ENCODE measurements around the gene MCC. TPM values are rescaled to one million over a fixed set of nuclear protein-coding genes. Genes with fewer than 3 reads are reported as not detected.

Gene MCC
- polyA plus RNA-seq, 1 donor (not counting 4 experiments of a cell fraction or from before 2014, with no cell fraction given): 24.6 TPM

- FAIRE-seq (no peak), DNase-seq (ENCODE audit: low read depth, low spot score) (no peak)
- Histone ChIP-seq H4K20me1 (ENCODE audit: control insufficient read depth, extremely low read depth, insufficient read depth, low read length) (no peaks in the 10 kb centered on the region), H3K36me3 (ENCODE audit: control insufficient read depth in 2 of 2, extremely low read depth in 1 of 2, insufficient read depth in 2 of 2, low read length in 2 of 2) (peaks cover 7 to 19% of the 10 kb centered on the region in 2 experiments), H3K9me1 (ENCODE audit: control insufficient read depth, extremely low read depth, insufficient read depth, low read length) (no peaks in the 10 kb centered on the region), H3K79me2 (ENCODE audit: control insufficient read depth, insufficient read depth, low read length) (peaks cover 35% of the 10 kb centered on the region), H3K27ac (ENCODE audit: control insufficient read depth, insufficient read depth, low read length) (no peak overlapping the region), H3K4me3 (ENCODE audit: control insufficient read depth in 2 of 3, extremely low read depth in 1 of 3, insufficient read depth in 2 of 3, low read depth in 1 of 3, low read length in 3 of 3) (no peak overlapping the region), H3K9me3 (ENCODE audit: control insufficient read depth, low read depth, low read length) (no peaks in the 10 kb centered on the region), H3K27me3 (ENCODE audit: control insufficient read depth, extremely low read depth, insufficient read depth, low read length) (no peaks in the 10 kb centered on the region), H3K4me2 (ENCODE audit: control insufficient read depth, extremely low read depth, insufficient read depth, low read depth, low read length) (no peak overlapping the region), H2AFZ (ENCODE audit: control insufficient read depth, low read length) (no peak overlapping the region), H3K9ac (ENCODE audit: control insufficient read depth, extremely low read depth, insufficient read depth, low read length) (no peak overlapping the region), H3K4me1 (ENCODE audit: control insufficient read depth, extremely low read depth, insufficient read depth, low read length) (peaks cover 10% of the 10 kb centered on the region)
- no peak for TF ChIP-seq CTCF (optimal IDR thresholded peaks at IDR 0.05 in 1 of 3, IDR thresholded peaks at IDR 0.05 in 1 of 3, conservative IDR thresholded peaks at IDR 0.05 in 1 of 3; ENCODE audit: extremely low read depth in 1 of 3, insufficient read depth in 2 of 3, low read length in 3 of 3)
- no peak for TF ChIP-seq EZH2 (IDR thresholded peaks at IDR 0.05; ENCODE audit: low read length)
- dilution Hi-C loops (cut with MboI; ENCODE audit: extremely low pct_ligation_motif_present, low sequenced_read_pairs): no loop called here
Measured at GRCh38 chr5:112998296-112998695, 490.0 kb downstream of the MCC start.

DNA sequence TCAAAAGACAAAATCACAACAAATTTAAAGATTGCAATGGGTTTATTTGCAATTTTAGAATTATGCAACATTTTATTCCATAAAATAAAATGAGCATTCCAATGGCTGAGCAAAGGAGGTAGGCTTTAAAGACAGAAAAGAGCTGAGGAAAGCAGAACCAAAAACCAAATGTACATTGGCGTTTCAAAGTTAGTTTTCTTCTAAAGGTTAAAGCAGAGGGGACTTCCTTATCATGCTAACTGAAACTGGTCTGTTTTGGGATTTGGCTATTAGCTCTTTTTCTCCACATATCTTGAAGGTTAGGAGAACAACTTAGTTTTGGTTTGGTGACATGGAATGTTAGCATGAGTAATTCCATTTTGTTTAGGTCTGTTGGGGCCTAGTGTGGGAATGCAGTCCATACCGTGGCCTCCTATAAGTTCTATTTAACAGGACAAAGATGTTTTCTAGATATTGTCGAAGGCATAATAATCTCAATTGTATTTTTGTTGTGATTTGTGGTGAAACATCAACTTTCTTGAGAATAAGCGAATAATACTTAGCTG is 491.4 kb downstream of the MCC start:
- dilution Hi-C loops (cut with MboI; ENCODE audit: extremely low pct_ligation_motif_present, low sequenced_read_pairs): no loop called here
- Histone ChIP-seq H3K9me3 (ENCODE audit: control insufficient read depth, low read depth, low read length) (no peaks in the 10 kb centered on the region), H3K79me2 (ENCODE audit: control insufficient read depth, insufficient read depth, low read length) (peaks cover 37% of the 10 kb centered on the region), H3K4me1 (ENCODE audit: control insufficient read depth, extremely low read depth, insufficient read depth, low read length) (peaks cover 10% of the 10 kb centered on the region), H2AFZ (ENCODE audit: control insufficient read depth, low read length) (no peak overlapping the region), H3K9me1 (ENCODE audit: control insufficient read depth, extremely low read depth, insufficient read depth, low read length) (no peaks in the 10 kb centered on the region), H3K27me3 (ENCODE audit: control insufficient read depth, extremely low read depth, insufficient read depth, low read length) (no peaks in the 10 kb centered on the region), H3K36me3 (ENCODE audit: control insufficient read depth in 2 of 2, extremely low read depth in 1 of 2, insufficient read depth in 2 of 2, low read length in 2 of 2) (peaks cover under 1 to 11% of the 10 kb centered on the region in 2 experiments), H4K20me1 (ENCODE audit: control insufficient read depth, extremely low read depth, insufficient read depth, low read length) (no peaks in the 10 kb centered on the region), H3K9ac (ENCODE audit: control insufficient read depth, extremely low read depth, insufficient read depth, low read length) (no peak overlapping the region), H3K27ac (ENCODE audit: control insufficient read depth, insufficient read depth, low read length) (no peak overlapping the region), H3K4me3 (ENCODE audit: control insufficient read depth in 2 of 3, extremely low read depth in 1 of 3, insufficient read depth in 2 of 3, low read depth in 1 of 3, low read length in 3 of 3) (no peak overlapping the region), H3K4me2 (ENCODE audit: control insufficient read depth, extremely low read depth, insufficient read depth, low read depth, low read length) (no peak overlapping the region)
- TF ChIP-seq EZH2 (IDR thresholded peaks at IDR 0.05; ENCODE audit: low read length) (no peak), CTCF (optimal IDR thresholded peaks at IDR 0.05 in 1 of 3, IDR thresholded peaks at IDR 0.05 in 1 of 3, conservative IDR thresholded peaks at IDR 0.05 in 1 of 3; ENCODE audit: extremely low read depth in 1 of 3, insufficient read depth in 2 of 3, low read length in 3 of 3) (no peak)
- DNase-seq (ENCODE audit: low read depth, low spot score) (no peak), FAIRE-seq (no peak)
